GM21526 (cell line): ENCODE data around the gene NR2C1.
"Not testable (repeated sequence)": the region's sequence is repeated elsewhere in the genome, so short reads cannot be mapped to it uniquely, and the experiment has no call there.

Experiments
- ATAC-seq: cut with Tn5 transposase; IDR thresholded peaks from one replicate; pipeline ENCODE4 v1.9.1; 2021; ENCODE audit warnings: moderate library complexity; ENCODE audit not compliant: unreplicated experiment, low FRiP score

Gene NR2C1

DNA sequence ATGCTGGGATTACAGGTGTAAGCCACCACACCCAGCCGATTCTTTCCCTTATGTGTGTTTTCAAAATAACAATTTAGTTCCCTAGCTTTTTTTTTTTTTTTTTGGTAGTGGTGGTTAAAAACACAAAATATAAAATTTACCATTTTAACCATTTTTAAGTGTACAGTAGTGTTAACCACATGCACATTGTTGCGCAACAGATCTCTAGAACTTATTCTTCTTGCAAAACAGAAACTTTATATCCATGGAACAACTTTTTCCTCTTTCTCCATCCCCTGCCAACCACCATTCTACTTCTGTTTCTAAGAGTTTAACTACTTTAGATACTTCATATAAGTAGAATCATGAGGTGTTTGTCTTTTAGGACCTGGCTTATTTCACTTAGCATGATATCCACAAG lies 68.8 kb downstream of the NR2C1 start:
- ATAC-seq: no peak

DNA sequence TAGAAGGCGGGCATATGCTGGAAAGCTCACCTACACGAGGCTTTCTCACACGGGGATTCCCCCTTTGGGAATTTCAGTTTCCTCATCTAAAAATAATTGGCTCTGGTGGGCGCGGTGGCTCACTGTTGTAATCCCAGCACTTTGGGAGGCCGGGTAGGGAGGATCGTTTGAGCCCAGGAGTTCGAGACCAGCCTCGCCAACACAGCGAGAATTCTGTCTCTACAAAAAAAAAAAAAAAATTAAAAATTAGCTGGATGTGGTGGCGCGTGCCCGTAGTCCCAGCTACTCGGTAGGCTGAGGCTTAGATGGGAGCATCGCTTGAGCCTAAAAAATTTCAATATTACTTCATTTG lies 69.5 kb downstream of the NR2C1 start:
- ATAC-seq: no peak

DNA sequence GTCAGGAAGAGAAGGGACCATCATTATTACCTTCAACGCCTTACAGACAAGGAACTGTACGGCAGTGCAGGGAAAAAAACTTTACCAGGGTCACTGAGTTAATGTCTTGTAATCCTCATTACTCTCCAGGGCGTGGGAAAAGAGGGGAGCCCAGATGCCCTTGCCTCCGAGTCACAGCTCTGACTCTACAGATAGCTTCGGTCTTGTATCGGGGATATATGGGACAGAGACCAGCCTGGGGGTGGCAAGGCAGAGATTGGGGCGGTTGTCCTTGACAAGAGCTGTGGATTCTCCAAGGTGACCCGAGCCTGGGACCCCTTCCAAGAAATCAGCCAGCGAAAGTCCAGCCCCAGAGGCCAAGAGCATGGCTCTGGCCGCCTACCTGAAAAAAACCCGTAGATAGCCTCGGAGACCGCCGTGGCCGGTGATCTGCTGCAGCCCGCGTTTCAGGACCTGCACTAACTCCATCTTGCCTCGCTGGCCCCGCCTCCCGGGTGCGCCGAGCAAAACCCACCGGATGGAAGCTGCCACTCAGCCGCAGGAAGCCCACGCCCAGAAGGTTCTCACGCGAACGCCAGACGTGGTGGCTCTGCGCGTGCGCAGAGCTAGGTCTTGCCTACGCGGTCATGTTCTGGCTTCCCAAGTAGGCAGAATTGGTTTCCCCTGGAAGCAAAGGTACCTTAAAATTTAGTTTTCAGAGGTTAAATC lies 70.1 kb downstream of the NR2C1 start, which contains the start of gene NDUFA12:
Gene NDUFA12, minus strand, starts transcription at position 485 of the 708 bp plus-strand sequence. Its CDS starts 17 bp downstream, at position 468.
- peak; percentile 97 for ATAC-seq

DNA sequence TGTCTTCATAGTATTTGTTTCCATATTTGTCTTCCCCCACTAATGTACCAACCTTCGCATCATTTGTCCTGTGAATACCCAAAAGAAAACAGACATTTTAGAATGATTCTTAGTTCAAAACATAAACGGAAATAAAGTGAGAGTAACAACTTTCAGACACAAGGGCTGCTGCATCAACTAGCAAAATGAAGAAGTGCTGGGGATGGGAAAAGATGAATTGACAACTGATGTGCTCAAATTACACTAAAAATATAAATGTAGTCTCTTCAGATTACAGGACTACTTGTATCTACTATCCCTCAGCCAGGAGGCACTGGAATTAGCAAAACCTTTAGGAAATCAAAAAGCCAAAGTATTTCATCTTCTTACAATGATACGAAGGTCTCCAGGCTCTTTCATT lies 70.7 kb downstream of the NR2C1 start:
- no peak for ATAC-seq

DNA sequence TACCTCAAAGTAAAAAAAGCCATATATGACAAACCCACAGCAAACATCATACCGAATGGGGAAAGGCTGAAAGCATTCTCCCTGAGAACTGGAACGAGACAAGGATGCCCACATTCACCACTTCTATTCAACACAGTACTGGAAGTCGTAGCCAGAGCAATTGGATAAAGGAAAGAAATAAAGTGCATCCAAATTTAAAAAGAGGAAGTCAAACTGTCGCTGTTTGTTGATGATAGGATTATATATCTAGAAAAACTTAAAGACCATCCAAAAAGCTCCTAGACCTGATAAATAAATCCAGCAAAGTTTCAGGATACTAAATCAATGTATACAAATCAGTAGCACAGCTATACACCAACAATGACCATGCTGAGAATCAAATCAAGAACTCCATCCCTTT lies 75.1 kb downstream of the NR2C1 start:
- no peak for ATAC-seq

DNA sequence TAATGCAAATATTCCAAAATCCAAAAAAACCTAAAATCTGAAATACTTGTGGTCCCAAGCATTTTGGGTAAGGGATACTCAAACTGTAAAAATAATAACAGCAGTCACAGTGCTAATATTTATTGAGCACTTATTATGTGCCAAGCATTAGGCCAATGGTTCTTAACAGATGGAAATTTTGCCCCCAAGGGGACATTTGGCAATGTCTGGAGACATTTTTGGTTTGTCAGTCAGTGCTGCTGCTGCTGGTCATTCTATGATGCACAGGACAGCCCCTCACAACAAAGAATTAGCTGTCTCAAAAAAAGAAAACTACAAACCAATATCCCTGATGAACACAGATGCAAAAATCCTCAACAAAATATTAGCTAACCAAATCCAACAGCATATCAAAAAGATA lies 75.7 kb downstream of the NR2C1 start:
- no peak for ATAC-seq

DNA sequence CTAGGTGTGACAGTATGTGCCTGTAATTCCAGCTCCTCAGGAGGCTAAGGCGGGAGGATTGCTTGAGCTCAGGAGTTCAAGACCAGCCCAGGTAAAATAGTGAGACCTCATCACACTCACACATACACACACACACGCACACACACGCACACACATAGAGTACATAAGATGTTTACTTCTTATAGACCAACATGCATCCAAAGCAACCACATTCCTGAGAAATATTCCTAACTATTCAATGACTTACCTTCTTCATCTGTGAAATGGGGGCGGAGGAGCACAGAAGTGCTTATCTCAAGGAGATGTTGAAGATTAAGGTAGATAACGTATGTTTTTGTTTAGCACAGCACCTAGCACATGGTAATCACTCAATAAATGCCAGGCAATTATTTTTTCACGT lies 76.4 kb downstream of the NR2C1 start:
- ATAC-seq: no peak

DNA sequence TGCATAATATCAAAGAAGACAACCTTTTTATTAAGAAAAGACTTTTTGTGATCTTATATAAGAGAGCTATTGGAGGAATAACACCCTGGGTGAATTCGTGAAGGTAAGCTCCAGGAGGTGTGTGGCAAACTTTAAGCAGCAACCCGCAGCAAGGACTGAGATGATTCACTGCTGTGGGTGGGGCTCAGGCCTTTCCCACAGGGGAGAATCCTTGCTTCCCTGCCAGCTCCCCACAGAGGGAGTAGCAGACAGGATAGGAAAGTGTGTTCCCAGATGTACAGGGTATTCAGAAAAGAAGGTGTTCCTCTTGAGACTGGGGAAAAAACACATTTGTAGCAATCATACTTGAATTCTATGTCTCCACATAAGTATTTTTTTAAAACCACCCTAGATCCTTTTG lies 79.1 kb downstream of the NR2C1 start:
- ATAC-seq: no peak

DNA sequence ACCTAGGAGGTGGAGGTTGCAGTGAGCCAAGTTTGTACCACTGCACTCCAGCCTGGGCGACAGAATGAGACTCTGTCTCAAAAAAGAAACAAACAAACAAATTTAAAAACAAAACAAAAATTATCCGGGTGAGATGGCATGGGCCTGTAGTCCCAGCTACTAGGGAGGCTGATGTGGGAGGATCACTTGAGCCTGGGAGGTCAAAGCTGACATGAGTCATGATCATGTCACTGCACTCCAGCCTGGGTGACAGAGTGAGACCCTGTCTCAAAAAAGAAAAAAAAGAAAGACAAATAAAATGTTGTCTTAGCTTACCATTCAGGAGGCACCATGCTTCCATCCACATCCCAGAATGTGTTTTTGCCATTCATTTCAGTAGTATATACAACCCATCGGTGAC lies 79.6 kb downstream of the NR2C1 start:
- ATAC-seq: not testable (repeated sequence)

DNA sequence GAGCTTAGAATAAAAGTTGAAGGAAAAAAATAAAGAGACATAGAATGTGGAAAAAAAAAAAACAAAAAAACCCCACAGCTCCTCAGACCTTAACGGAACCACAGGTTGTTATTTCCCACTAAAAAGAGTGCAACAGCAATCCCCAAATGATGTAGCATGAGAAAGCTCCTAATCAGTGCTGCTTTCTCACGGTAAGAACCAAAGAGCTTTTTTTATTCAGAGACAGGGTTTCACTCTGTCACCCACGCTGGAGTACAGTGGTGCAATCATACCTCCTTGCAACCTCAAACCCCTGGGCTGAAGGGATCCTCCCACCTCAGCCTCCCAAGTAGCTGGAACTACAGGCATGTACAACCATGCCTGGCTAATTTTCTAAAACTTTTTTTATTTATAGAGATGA lies 83.2 kb downstream of the NR2C1 start:
- ATAC-seq: no peak

DNA sequence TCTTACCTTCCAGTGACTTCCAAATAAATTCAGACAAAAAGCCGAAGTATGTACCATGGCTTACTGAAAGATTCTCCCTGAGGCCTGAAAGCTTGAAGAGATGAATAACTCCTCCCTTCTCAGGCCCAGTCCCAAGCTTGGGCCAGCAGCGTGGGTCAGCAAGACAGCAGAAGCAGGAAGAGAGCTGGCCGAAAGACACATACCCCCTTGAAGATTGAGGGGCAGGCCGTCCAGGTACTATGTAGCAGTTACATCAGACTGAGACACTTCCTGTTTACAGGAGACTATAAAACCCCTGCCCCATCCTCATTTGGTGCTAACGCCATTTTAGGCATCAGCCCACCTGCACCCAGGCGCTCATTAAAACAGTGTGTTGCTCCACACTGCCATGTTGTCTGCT lies 84.9 kb downstream of the NR2C1 start:
- no peak for ATAC-seq

DNA sequence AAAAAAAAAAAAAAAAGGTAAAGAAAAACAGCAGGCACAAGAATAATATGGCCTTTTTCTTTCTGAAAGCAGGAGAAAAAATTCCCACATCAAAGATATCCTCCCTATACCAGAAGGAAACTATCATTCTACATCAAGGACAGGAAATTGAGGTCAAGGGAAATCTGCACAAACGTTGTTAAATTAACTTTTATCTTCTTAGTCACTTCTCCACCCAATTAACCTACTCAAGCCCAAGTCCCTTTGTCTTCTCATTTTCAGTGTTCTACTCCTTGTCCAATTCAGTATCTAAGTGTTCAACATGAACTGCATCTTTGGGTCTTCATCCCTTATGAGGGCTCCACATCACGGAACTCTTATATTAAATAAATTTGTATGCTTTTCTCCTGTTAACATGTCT lies 85.6 kb downstream of the NR2C1 start:
- ATAC-seq: no peak

DNA sequence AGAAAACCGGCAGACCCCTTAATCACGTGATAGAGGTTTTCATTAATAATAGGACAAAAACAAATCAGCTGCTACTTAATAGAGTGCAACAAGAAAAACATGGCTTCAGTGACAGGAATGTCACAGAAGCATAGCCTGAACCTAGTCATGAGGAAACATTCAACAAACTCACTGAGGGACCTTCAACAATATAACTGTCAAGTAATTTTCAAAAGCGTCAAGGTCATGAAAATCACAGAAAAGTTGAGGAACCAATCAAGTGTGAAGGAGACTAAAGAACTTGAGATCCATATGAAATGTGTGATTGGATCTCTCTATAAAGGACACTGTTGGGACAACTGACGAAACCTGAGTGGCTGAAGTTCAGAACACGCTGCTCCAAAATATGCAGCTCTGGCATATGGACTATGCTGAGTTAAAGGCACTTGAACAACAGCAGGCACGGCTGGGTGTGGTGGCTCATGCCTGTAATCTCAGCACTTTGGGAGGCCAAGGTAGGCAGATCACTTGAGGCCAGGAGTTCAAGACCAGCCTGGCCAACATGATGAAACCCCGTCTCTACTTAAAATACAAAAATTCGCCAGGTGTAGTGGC lies 86.2 kb downstream of the NR2C1 start:
- ATAC-seq: no peak

DNA sequence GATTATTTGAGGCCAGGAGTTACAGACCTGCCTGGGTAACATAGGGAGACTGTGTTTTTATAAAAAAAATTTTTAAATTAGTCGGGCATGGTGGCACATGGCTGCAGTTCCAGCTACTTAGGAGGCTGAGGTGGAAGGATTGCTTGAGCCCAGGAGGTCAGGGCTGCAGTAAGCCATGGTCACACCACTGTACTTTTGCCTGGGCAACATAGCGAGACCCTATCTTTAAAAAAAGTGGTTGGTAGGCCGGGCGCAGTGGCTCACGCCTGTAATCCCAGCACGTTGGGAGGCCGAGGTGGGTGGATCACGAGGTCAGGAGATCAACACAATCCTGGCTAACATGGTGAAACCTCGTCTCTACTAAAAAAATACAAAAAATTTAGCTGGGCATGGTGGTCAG lies 88.3 kb downstream of the NR2C1 start:
- ATAC-seq: not testable (repeated sequence)

DNA sequence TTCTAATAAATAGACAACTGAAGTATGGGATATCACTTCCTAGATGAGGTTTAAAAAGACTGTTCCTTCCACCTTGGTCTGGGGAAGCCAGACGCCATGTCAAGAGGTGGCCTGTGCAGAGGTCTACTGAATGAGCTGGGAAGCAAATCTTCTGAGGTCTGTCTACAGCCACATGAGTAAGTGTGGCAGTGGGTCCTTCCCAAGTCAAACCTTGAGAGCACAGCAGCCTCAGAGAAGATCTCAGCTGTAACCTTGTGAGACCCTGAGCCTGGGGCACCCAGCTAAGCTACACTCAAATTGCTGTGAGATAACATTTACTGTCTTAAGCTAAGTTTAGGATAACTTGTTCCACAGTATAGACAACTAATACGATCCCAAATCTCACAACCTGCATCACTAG lies 90.1 kb downstream of the NR2C1 start:
- no peak for ATAC-seq

DNA sequence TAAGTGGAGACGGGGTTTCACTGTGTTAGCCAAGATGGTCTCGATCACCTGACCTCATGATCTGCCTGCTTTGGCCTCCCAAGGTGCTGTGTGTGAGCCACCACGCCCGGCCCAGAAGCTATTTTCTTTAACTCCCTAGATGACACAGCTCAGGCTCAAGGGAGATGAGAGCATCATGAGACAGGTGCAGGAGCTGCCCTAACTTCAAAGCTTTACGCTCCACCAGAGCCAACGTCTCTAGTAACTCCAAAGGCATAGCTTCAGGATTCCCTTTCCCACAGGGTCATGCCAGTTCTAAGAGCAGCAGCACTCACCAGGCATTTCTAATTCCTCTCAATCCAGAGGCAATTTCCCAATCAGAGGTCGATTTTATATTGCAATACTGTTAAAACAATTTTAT lies 91.0 kb downstream of the NR2C1 start:
- no peak for ATAC-seq

DNA sequence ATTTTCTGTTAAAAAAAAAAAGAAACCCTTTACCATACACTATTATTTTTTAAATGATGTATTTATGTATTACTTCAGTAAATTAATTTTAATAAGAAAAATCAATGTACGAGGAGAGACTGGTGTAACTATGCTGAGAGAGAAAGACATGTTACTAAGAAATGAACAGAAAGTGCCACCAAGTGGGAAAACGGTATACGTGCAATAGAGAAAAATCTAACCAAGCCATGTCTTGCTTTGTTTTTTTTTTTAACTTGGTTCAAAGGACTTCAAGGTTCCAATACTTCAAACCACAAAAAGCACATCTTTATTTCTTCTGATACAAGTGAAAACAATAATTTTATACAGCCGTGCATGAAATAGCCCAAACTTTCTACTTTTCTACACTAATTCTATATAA lies 92.8 kb downstream of the NR2C1 start:
- ATAC-seq: no peak

DNA sequence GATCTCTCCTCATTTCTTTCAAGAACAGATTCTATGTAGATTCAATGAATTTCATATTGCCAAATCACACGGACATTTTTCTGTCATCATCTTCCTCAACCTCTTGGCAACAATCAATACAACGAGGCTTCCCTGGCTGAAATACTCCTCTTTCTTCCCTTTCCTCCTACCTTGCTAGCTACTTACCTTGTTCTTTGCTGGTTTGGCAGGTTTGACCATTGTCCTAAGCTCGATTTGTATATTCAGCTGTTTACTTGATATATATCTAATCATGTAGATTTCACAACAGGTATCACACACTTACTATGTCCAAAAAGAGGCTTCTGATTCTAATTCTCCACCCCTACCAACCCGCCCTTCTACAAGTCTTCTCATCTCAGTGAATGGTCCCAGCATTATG lies 93.5 kb downstream of the NR2C1 start:
- ATAC-seq: no peak

DNA sequence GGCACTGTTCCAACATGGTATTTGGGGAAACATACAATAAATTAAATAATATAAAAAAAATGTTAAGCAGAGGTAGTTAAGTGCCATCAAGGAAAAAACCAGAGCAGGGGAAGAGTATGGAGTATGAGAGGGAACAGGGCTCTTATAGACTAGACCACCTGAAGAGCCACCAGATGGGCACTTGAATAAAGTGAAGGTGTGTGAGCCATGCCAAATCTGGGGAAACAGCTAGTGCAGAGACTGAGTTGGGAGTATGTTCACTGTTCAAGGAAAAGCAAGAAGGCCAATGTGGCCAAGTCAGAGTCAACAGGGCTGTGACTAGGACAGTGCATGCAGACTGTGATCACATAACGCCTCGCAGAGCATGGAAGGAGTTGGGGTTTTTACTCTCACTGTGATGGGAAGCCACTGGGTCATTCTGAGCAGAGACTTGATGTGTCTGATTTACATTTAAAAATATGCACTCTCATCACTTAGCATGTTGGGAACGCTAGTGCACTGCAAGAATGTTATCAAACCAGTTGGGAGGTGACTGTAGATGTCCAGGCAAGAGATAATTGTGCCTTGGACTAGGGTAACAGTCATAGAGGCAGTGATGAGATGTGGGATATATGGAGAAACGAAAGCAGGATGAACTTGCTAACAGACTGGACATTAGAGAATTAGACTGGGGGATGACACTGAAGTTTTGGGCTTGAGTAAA lies 95.5 kb downstream of the NR2C1 start:
- no peak for ATAC-seq

DNA sequence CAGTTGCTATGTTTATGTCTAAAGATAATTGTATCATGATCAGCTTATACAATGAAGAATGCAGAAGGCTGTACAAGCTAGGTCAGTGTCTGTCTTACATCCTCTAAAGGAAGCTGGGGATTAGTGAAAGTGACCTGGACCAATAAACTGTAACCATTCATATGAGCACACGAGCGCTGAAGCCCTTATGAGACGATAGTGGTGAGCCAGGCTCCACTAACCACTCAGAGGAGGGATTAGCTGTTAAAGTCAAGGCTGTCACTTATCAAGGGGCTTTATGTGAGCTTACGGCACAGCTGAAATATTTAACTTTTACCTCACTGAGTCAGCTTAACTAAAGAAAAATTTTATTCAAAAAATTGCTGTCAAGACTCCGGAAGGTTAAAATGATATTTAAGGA lies 100.2 kb downstream of the NR2C1 start:
- no peak for ATAC-seq

DNA sequence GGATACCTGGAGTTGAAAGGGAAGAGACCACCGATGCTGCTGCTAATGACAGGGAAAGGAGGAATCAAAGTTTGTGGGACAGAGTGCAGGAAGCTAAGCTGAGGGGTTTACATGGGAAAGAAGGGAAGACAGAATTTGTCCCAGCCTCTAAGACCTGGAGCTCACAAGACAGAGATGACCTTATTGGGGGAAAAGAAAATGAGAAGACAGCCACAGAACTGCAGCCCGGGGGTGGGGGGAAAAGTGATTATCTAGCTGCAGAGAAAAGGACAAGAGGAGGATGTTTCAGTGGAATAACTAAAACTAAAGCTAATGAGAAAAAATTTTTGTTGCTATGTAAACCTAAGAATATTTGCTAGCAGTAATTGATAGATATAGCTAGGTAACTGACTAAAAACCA lies 100.6 kb downstream of the NR2C1 start:
- ATAC-seq: no peak

DNA sequence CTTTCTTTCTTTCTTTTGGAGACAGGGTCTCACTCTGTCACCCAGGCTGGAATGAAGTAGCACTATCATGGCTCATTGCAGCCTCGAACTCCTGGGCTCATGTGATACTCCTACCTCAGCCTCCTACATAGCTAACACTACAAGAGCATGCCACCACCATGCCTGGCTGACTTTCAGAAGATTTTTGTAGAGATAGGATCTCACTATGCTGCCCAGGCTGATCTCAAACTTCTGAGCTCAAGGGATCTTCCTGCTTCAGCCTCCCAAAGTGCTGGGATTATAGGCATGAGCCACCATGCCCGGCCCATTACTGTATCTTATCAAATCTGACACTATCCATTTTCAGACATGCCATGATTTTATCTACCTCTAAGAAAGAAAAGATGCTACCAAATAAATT lies 101.5 kb downstream of the NR2C1 start:
- ATAC-seq: no peak
